Mesothelial cell of epicardium (in vitro differentiated cells): ENCODE data around the gene MRRF. TPM values are rescaled to one million over a fixed set of nuclear protein-coding genes. Genes with fewer than 3 reads are reported as not detected.

Experiments used
- DNase-seq, 2 experiments: peaks; one replicate each; pipeline ENCODE4 v3.0.0; 2021; ENCODE audit warnings: low spot score in 2 of 2; ENCODE audit not compliant: unreplicated experiment in 2 of 2
- H3K27ac Mint-ChIP-seq: 2 replicates; pipeline ENCODE4 v1.8.0; 2021; ENCODE audit warnings: mixed read lengths
- H3K27me3 Mint-ChIP-seq: 2 replicates; pipeline ENCODE4 v1.8.0; 2021; ENCODE audit warnings: low read depth, mixed read lengths
- H3K36me3 Mint-ChIP-seq: 2 replicates; pipeline ENCODE4 v1.8.0; 2021; ENCODE audit warnings: mixed read lengths
- H3K4me1 Mint-ChIP-seq: 2 replicates; pipeline ENCODE4 v1.8.0; 2021; ENCODE audit warnings: mixed read lengths
- H3K4me3 Mint-ChIP-seq: 2 replicates; pipeline ENCODE4 v1.8.0; 2021; ENCODE audit warnings: mild to moderate bottlenecking, moderate library complexity, mixed read lengths
- H3K9me3 Mint-ChIP-seq: 2 replicates; pipeline ENCODE4 v1.8.0; 2021; ENCODE audit warnings: mixed read lengths
- total RNA-seq: library from RNA; stranded (reverse); gene quantifications from 3 replicates; pipeline ENCODE4 v1.2.1, GENCODE V29; 2021
- TF ChIP-seq, protein P1 (sequence below): fragments of 200-600 bp; sonication (generic); IDR thresholded peaks from one replicate; pipeline ENCODE4 v1.5.0; 2021; ENCODE audit warnings: antibody characterized with exemption; ENCODE audit not compliant: unreplicated experiment

MRRF gene
- 38.7 to 39.9 TPM (median 39.2 TPM) in 3 replicates for total RNA-seq

DNA sequence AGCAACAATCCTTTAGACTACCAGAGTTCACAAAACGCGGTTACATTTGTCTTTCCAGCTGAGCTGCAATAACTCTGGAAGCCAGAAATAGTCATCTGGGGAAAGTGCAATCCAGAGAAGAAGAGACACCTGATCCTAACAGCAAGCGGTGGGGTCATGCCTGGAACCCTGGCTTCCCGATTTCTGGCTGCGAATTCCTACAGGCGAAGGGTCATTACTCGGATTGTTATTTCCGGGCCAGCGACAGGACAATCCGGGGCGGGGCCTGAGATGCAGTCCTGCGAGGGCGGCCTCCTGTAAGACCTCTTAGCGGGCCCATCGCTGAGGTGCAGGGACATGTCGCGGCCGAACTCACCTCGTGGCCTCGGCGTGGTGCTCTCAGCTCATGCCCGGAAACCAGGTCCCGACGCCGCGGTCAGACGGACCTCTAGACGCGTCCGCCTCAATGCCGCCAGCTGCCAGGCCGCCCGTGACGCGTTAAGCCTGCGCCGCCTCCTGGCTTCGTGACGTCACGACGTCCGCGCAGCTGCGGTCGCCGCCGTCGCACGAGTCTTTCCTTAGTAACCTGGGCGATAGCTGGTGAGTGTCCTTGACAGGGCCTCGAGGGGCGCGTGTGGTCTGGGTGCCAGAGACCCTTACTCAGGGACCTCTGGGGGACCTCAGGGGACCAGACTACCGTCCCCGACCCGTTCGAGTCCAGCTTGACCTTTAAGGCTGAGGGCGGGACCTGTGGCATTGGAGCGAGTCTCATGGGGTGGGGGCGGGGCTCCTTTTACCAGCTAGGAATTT, at the start of gene MRRF, which contains the start of gene RBM18:
TSS of gene MRRF (plus strand) at position 523 of the 789 bp plus-strand sequence. CDS start 6,010 bp downstream, outside the sequence.
TSS of gene RBM18 (minus strand) at position 481 of the 789 bp plus-strand sequence. CDS start 3,348 bp downstream, outside the sequence.
- peaks cover 29% of the 10 kb centered on the region for H3K4me1 Mint-ChIP-seq
- peak; percentile 82 to 96 for DNase-seq
- peak within 1 kb of the TSS; percentile 98 for H3K4me3 Mint-ChIP-seq
- H3K9me3 Mint-ChIP-seq, result no peaks in the 10 kb centered on the region
- peak within 1 kb of the TSS; percentile 99 for H3K27ac Mint-ChIP-seq
- peaks cover 4% of the 10 kb centered on the region for H3K36me3 Mint-ChIP-seq
- TF ChIP-seq, protein P1, sequence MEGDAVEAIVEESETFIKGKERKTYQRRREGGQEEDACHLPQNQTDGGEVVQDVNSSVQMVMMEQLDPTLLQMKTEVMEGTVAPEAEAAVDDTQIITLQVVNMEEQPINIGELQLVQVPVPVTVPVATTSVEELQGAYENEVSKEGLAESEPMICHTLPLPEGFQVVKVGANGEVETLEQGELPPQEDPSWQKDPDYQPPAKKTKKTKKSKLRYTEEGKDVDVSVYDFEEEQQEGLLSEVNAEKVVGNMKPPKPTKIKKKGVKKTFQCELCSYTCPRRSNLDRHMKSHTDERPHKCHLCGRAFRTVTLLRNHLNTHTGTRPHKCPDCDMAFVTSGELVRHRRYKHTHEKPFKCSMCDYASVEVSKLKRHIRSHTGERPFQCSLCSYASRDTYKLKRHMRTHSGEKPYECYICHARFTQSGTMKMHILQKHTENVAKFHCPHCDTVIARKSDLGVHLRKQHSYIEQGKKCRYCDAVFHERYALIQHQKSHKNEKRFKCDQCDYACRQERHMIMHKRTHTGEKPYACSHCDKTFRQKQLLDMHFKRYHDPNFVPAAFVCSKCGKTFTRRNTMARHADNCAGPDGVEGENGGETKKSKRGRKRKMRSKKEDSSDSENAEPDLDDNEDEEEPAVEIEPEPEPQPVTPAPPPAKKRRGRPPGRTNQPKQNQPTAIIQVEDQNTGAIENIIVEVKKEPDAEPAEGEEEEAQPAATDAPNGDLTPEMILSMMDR, result no peak
- no peaks in the 10 kb centered on the region for H3K27me3 Mint-ChIP-seq

DNA sequence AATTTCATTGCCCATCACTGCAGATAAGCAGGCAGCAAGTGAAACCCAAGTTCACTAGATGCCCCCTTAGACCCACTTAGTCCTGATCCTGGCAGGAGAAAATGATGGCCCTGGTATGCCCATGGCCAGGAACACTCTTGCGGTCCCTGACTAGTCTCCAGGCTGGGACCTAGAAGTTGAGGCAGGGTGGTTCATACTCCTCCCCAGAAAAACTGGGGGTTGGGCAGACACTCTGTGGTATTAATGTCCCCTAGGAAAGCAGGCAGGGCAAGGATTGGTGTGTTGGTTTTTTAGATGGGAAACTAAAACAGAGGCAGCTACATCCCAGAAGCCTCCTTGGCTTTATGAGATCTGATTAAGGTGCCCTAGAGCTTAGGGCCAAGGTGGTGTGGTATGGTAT, 49.0 kb upstream of the MRRF start:
- Mint-ChIP-seq H3K4me1 (peaks cover 25% of the 10 kb centered on the region), H3K4me3 (no peak overlapping the region), H3K27ac (no peak overlapping the region), H3K9me3 (no peaks in the 10 kb centered on the region), H3K27me3 (peaks cover 99% of the 10 kb centered on the region), H3K36me3 (no peaks in the 10 kb centered on the region)
- TF ChIP-seq, protein P1, result no peak
- DNase-seq, result no peak

DNA sequence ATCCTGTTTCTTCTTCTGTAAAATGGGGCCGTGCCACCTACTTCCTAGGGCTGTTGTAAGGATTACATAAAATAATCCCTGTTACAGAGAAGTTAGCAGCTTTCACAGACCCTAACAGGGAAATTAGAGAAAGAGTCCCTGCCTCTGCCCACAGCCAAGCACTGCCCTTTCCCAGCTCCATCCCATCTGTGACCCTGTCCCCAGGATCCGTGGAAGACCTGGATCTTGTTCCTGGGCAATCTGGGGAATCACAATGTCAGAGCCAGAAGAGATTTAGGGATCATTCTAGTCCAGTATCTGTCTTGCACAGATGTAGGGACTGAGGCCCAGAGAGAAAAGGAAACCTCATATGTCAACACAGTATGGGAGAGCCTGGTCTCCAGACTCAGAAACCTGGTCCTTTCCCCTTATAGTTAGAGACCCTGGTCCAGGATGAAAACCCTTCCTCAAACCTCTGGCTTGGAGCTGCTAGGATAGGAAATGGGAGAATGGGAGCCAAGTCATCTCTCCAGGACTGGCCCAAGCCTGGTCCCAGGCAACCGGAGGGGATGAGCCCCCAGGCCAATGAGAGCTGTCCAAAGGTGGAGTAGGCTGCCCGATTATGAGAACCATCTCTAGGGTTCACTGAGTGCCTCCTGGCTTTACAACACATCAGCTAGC, 48.4 kb upstream of the MRRF start:
- H3K4me3 Mint-ChIP-seq, result no peak overlapping the region

GRCh38 chr9:122216798-122217418, 47.8 kb upstream of the MRRF start:
- Mint-ChIP-seq H3K27ac (no peak overlapping the region), H3K4me3 (no peak overlapping the region), H3K36me3 (no peaks in the 10 kb centered on the region), H3K9me3 (no peaks in the 10 kb centered on the region), H3K27me3 (peaks cover 99% of the 10 kb centered on the region), H3K4me1 (peaks cover 25% of the 10 kb centered on the region)
- DNase-seq, result no peak
- TF ChIP-seq, protein P1, result no peak

More for the DNA sequence above, 48.4 kb upstream of the MRRF start:
- peaks cover 99% of the 10 kb centered on the region for H3K27me3 Mint-ChIP-seq
- TF ChIP-seq, protein P1, result no peak
- no peak overlapping the region for H3K27ac Mint-ChIP-seq
- DNase-seq, result no peak
- no peaks in the 10 kb centered on the region for H3K9me3 Mint-ChIP-seq
- H3K36me3 Mint-ChIP-seq, result no peaks in the 10 kb centered on the region
- peaks cover 25% of the 10 kb centered on the region for H3K4me1 Mint-ChIP-seq

GRCh38 chr9:122217640-122218039, 47.0 kb upstream of the MRRF start:
- H3K9me3 Mint-ChIP-seq, result no peaks in the 10 kb centered on the region
- H3K27me3 Mint-ChIP-seq, result peaks cover 99% of the 10 kb centered on the region
- H3K27ac Mint-ChIP-seq, result no peak overlapping the region
- no peak for DNase-seq
- TF ChIP-seq, protein P1, result no peak
- no peaks in the 10 kb centered on the region for H3K36me3 Mint-ChIP-seq
- H3K4me1 Mint-ChIP-seq, result peaks cover 25% of the 10 kb centered on the region
- H3K4me3 Mint-ChIP-seq, result no peak overlapping the region
